PFSK-1 (cell line): ENCODE results near the gene CNIH2.

Experiments used
- FOXP2 ChIP-seq: optimal IDR thresholded peaks from 2 replicates; pipeline ENCODE3; 2011; ENCODE audit warnings: borderline replicate concordance, control low read depth, inconsistent platforms; ENCODE audit not compliant: insufficient read depth; ENCODE audit errors: extremely low read length, extremely low read depth
- POLR2AphosphoS5 ChIP-seq: IDR thresholded peaks from 2 replicates; pipeline ENCODE4 v1.6.1; 2012; ENCODE audit warnings: low read depth, mild to moderate bottlenecking, control low read depth, low read length, moderate library complexity
- SIN3A ChIP-seq: IDR thresholded peaks from 2 replicates; pipeline ENCODE4 v1.6.1; 2012; ENCODE audit warnings: mild to moderate bottlenecking, low read length, moderate library complexity, borderline replicate concordance; ENCODE audit not compliant: insufficient read depth
- TAF1 ChIP-seq: IDR thresholded peaks from 2 replicates; pipeline ENCODE4 v1.6.1; 2012; ENCODE audit warnings: low read length, control low read depth, borderline replicate concordance; ENCODE audit not compliant: insufficient read depth
- TF ChIP-seq, protein P1 (sequence below), 2 experiments: IDR thresholded peaks; 2 replicates each; pipeline versions ENCODE4 v1.6.1 to v1.8.0; 2011 to 2012; ENCODE audit warnings: low read depth in 2 of 2, low read length in 2 of 2, control low read depth in 1 of 2, inconsistent platforms in 1 of 2, mild to moderate bottlenecking in 1 of 2, moderate library complexity in 1 of 2; ENCODE audit not compliant: insufficient read depth in 1 of 2

Gene CNIH2

DNA sequence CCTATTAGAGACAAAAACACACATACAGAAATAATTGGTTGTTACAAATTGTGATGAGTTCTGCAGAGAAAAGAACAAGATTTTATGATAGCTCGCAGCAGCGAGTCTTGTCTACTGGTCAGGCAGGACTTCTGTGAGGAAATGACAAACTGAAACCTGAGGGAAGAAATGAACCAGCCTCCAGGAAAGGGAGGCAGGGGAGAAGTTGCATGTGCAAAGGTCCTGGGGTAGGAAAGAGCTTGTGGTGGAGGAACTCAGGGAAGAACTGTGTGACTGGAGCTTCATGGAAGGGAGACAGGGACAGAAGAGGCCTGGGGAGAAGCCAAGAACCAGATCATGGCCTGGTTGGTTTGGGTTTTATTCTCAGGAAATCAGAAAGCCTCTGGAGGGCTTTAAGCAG is 18.8 kb upstream of the CNIH2 start:
- TF ChIP-seq TAF1, result no peak
- TF ChIP-seq, protein P1, sequence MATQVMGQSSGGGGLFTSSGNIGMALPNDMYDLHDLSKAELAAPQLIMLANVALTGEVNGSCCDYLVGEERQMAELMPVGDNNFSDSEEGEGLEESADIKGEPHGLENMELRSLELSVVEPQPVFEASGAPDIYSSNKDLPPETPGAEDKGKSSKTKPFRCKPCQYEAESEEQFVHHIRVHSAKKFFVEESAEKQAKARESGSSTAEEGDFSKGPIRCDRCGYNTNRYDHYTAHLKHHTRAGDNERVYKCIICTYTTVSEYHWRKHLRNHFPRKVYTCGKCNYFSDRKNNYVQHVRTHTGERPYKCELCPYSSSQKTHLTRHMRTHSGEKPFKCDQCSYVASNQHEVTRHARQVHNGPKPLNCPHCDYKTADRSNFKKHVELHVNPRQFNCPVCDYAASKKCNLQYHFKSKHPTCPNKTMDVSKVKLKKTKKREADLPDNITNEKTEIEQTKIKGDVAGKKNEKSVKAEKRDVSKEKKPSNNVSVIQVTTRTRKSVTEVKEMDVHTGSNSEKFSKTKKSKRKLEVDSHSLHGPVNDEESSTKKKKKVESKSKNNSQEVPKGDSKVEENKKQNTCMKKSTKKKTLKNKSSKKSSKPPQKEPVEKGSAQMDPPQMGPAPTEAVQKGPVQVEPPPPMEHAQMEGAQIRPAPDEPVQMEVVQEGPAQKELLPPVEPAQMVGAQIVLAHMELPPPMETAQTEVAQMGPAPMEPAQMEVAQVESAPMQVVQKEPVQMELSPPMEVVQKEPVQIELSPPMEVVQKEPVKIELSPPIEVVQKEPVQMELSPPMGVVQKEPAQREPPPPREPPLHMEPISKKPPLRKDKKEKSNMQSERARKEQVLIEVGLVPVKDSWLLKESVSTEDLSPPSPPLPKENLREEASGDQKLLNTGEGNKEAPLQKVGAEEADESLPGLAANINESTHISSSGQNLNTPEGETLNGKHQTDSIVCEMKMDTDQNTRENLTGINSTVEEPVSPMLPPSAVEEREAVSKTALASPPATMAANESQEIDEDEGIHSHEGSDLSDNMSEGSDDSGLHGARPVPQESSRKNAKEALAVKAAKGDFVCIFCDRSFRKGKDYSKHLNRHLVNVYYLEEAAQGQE (IDR thresholded peaks at IDR 0.05; ENCODE audit: insufficient read depth in 1 of 2, low read depth in 2 of 2, low read length in 2 of 2), result no peak
- no peak for TF ChIP-seq FOXP2
- no peak for TF ChIP-seq POLR2AphosphoS5
- TF ChIP-seq SIN3A, result no peak

DNA sequence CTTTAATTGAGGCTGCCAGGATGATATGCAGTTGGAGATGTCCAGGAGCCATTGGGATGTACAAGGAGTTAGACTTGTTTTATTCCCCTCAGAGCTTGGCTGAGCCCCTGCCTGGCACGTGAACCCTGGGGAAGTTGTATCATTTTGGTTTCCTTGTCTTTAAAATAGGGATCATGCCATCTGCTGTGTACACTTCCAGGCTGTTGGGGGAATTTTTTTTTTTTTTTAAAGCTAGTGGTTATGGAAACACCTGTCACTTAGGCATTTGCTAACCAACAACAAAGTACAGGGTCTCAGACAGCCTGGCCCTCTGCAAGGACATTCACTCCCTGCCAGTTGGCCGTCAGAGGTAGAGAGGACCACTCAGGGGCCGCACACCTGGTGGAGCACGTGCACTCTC is 18.0 kb upstream of the CNIH2 start:
- TF ChIP-seq SIN3A (no peak), FOXP2 (no peak), TAF1 (no peak), POLR2AphosphoS5 (no peak)
- TF ChIP-seq, protein P1 (IDR thresholded peaks at IDR 0.05; ENCODE audit: insufficient read depth in 1 of 2, low read depth in 2 of 2, low read length in 2 of 2), result no peak

DNA sequence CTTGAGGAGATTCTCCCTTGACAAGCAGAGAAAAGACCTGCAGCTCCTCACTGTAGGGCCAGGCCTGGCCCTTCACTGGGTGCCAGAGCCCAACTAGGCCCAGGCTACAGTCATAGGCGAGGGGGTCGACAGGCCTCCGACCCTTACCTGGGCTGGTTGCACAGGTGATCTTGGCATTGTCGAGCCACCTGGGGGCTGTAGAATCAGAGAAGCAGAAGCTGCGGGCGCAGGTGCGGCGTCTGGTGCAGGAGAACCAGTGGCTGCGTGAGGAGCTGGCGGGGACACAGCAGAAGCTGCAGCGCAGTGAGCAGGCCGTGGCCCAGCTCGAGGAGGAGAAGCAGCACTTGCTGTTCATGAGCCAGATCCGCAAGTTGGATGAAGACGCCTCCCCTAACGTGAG is 16.4 kb upstream of the CNIH2 start:
- TF ChIP-seq, protein P1 (IDR thresholded peaks at IDR 0.05; ENCODE audit: insufficient read depth in 1 of 2, low read depth in 2 of 2, low read length in 2 of 2), result no peak
- no peak for TF ChIP-seq FOXP2

DNA sequence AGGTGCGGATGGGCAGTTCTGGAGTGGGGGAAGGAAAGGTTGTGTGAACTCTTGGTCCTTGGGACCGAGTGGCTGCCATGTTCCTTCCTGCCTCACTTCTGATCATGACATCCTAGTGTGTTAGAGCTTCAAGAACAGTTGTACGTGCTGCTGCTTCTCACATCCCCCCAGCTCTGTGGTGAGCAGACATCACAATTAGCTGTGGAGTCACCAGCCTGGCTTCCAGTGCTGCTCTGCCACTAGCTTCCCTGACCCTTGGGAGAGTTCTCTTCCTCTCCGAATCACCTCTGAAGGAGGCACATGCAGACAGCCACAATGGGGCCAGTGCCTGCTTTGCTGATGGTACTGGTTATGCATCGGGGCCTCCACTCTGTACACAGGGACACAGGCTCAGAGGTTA is 15.8 kb upstream of the CNIH2 start:
- no peak for TF ChIP-seq FOXP2
- TF ChIP-seq POLR2AphosphoS5, result no peak
- TF ChIP-seq TAF1, result no peak
- no peak for TF ChIP-seq SIN3A
- TF ChIP-seq, protein P1 (IDR thresholded peaks at IDR 0.05; ENCODE audit: insufficient read depth in 1 of 2, low read depth in 2 of 2, low read length in 2 of 2), result no peak

DNA sequence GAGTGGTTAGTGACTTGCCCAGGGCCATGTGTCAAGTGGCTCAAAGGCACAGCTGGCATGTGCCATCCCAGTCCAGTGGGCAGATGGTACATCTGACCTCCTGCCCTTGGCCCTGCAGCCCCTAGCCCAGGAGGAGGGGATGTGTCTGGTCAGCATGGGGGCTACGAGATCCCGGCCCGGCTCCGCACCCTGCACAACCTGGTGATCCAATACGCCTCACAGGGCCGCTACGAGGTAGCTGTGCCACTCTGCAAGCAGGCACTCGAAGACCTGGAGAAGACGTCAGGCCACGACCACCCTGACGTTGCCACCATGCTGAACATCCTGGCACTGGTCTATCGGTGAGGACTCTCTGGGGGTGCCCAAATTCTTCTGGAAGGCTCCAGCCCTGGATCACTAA is 15.3 kb upstream of the CNIH2 start:
- no peak for TF ChIP-seq SIN3A

DNA sequence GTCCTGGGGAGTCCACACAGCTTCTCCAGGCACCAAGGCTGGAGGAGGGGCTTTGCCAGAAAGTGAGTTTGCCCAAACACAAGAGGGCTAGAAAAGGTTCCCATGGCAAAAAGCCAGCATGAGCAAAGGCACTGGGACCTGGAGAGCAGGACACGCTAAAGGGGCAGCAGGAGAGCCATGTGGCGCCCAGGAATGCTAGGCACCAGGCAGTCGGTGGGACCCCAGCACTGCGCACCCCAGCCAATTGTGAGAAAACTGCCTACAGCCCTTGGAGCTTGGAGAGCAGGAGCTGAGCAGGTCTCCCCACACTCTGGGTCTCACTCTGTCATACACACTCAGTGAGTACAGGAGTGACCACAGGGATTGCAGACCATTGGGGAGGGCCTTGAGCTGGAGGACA is 14.7 kb upstream of the CNIH2 start:
- no peak for TF ChIP-seq POLR2AphosphoS5
- TF ChIP-seq SIN3A, result no peak
- TF ChIP-seq, protein P1 (IDR thresholded peaks at IDR 0.05; ENCODE audit: insufficient read depth in 1 of 2, low read depth in 2 of 2, low read length in 2 of 2), result no peak
- TF ChIP-seq TAF1, result no peak
- no peak for TF ChIP-seq FOXP2
